Measurements from ENCODE around the gene ANKS3.
A peak's percentile ranks its signal among the peaks of the same experiment; 100 is the strongest.
"Not testable (repeated sequence)": the region's sequence is repeated elsewhere in the genome, so short reads cannot be mapped to it uniquely, and the experiment has no call there.

DNA sequence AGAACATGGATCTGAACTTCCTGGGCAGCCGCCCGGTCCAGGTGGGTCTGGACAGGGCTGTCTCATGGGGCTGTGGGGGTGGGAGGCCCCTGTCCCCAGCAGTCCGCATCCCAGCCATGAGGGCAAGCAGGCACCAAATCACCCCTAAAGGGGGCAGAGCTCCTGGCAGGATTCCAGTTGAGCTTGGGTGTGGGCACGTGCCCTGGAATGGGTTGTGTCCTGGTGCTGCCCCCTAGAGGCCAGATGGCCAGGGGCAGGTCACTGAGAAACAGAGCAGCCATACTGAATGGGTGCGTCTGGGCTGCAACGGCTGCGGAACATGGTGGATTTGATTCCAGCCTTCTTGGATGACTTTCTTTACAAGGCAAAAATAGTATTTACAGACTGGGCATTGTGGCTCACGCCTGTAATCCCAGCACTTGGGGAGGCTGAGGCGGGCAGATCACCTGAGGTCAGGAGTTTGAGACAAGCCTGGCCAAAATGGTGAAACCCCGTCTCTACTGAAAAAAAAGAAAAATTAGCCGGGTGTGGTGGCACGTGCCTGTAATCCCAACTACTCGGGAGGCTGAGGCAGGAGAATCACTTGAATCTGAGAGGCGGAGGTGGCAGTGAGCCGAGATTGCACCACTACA is 83.5 kb downstream of the ANKS3 start:
- not testable (repeated sequence) for TF ChIP-seq CEBPB (IDR thresholded peaks at IDR 0.05; ENCODE audit: low read depth); POLR2A (IDR thresholded peaks at IDR 0.05; ENCODE audit: borderline replicate concordance, extremely low read depth, insufficient read depth, insufficient read length); EZH2 (IDR thresholded peaks at IDR 0.05); ATF3 (IDR thresholded peaks at IDR 0.05); SIN3A (IDR thresholded peaks at IDR 0.05; ENCODE audit: low read depth); EGR1 (IDR thresholded peaks at IDR 0.05; ENCODE audit: low read depth); ZFX (IDR thresholded peaks at IDR 0.05)
- peak; percentile 80 to 96 (median 96) for TF ChIP-seq CTCF (IDR thresholded peaks at IDR 0.05 in 2 of 3, conservative IDR thresholded peaks at IDR 0.05 in 1 of 3; ENCODE audit: borderline replicate concordance in 1 of 3, insufficient read depth in 1 of 3, low read depth in 2 of 3, low read length in 2 of 3)
- TF ChIP-seq POLR2AphosphoS5 (IDR thresholded peaks at IDR 0.05; ENCODE audit: low read depth, low read length), result 0 out of 2 replicates have a peak, but pooled peaks have one; percentile 23
- TF ChIP-seq RAD21 (IDR thresholded peaks at IDR 0.05; ENCODE audit: low read depth), result peak; percentile 53; the same call in 1 of the 2 replicates
- TF ChIP-seq, protein P1, sequence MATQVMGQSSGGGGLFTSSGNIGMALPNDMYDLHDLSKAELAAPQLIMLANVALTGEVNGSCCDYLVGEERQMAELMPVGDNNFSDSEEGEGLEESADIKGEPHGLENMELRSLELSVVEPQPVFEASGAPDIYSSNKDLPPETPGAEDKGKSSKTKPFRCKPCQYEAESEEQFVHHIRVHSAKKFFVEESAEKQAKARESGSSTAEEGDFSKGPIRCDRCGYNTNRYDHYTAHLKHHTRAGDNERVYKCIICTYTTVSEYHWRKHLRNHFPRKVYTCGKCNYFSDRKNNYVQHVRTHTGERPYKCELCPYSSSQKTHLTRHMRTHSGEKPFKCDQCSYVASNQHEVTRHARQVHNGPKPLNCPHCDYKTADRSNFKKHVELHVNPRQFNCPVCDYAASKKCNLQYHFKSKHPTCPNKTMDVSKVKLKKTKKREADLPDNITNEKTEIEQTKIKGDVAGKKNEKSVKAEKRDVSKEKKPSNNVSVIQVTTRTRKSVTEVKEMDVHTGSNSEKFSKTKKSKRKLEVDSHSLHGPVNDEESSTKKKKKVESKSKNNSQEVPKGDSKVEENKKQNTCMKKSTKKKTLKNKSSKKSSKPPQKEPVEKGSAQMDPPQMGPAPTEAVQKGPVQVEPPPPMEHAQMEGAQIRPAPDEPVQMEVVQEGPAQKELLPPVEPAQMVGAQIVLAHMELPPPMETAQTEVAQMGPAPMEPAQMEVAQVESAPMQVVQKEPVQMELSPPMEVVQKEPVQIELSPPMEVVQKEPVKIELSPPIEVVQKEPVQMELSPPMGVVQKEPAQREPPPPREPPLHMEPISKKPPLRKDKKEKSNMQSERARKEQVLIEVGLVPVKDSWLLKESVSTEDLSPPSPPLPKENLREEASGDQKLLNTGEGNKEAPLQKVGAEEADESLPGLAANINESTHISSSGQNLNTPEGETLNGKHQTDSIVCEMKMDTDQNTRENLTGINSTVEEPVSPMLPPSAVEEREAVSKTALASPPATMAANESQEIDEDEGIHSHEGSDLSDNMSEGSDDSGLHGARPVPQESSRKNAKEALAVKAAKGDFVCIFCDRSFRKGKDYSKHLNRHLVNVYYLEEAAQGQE (IDR thresholded peaks at IDR 0.05; ENCODE audit: low read depth), result not testable (repeated sequence)
- TF ChIP-seq, protein P2, sequence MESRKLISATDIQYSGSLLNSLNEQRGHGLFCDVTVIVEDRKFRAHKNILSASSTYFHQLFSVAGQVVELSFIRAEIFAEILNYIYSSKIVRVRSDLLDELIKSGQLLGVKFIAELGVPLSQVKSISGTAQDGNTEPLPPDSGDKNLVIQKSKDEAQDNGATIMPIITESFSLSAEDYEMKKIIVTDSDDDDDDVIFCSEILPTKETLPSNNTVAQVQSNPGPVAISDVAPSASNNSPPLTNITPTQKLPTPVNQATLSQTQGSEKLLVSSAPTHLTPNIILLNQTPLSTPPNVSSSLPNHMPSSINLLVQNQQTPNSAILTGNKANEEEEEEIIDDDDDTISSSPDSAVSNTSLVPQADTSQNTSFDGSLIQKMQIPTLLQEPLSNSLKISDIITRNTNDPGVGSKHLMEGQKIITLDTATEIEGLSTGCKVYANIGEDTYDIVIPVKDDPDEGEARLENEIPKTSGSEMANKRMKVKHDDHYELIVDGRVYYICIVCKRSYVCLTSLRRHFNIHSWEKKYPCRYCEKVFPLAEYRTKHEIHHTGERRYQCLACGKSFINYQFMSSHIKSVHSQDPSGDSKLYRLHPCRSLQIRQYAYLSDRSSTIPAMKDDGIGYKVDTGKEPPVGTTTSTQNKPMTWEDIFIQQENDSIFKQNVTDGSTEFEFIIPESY (IDR thresholded peaks at IDR 0.05; ENCODE audit: extremely low read depth, insufficient replicate concordance, low read length), result not testable (repeated sequence)
- peak; percentile 18; the same call in 1 of the 2 replicates for TF ChIP-seq CBX3 (IDR thresholded peaks at IDR 0.05; ENCODE audit: low read depth)
